Fibroblast of skin of abdomen (primary cell): Measurements from ENCODE around the gene RUBCNL.
"Not testable (repeated sequence)": the region's sequence is repeated elsewhere in the genome, so short reads cannot be mapped to it uniquely, and the experiment has no call there.

Experiments used
- DNase-seq: peaks from one replicate; pipeline ENCODE4 v3.0.0-alpha.2; 2013

RUBCNL gene

GRCh38 chr13:46372938-46373337 lies 14.1 kb downstream of the RUBCNL start:
- DNase-seq, result not testable (repeated sequence)

GRCh38 chr13:46372071-46372470 lies 15.0 kb downstream of the RUBCNL start:
- no peak for DNase-seq

GRCh38 chr13:46369506-46370277 lies 17.4 kb downstream of the RUBCNL start:
- DNase-seq, result peak; percentile 88

- no peak for DNase-seq
Measured at GRCh38 chr13:46367617-46368327, 19.3 kb downstream of the RUBCNL start.

GRCh38 chr13:46361276-46361934 lies 25.6 kb downstream of the RUBCNL start:
- no peak for DNase-seq

GRCh38 chr13:46360604-46361003 lies 26.4 kb downstream of the RUBCNL start:
- DNase-seq, result no peak

GRCh38 chr13:46359714-46360113 lies 27.3 kb downstream of the RUBCNL start:
- DNase-seq, result peak; percentile 75

GRCh38 chr13:46355901-46356590 lies 31.0 kb downstream of the RUBCNL start:
- DNase-seq, result peak; percentile 34

GRCh38 chr13:46355088-46355468 lies 32.0 kb downstream of the RUBCNL start:
- no peak for DNase-seq

GRCh38 chr13:46354156-46355087 lies 32.6 kb downstream of the RUBCNL start:
- peak; percentile 97 for DNase-seq

GRCh38 chr13:46352805-46353204 lies 34.2 kb downstream of the RUBCNL start:
- DNase-seq, result no peak

- DNase-seq, result no peak
Measured at GRCh38 chr13:46350003-46350402, 37.0 kb downstream of the RUBCNL start.

GRCh38 chr13:46348961-46349360 lies 38.1 kb downstream of the RUBCNL start:
- DNase-seq, result no peak

- no peak for DNase-seq
Measured at GRCh38 chr13:46347277-46347676, 39.8 kb downstream of the RUBCNL start.

- DNase-seq, result no peak
Measured at GRCh38 chr13:46345866-46346265, 41.2 kb downstream of the RUBCNL start.

GRCh38 chr13:46345398-46345797 lies 41.7 kb downstream of the RUBCNL start:
- no peak for DNase-seq

- DNase-seq, result no peak
Measured at GRCh38 chr13:46343279-46343994, 43.6 kb downstream of the RUBCNL start.

- no peak for DNase-seq
Measured at GRCh38 chr13:46342538-46342937, 44.5 kb downstream of the RUBCNL start.

- peak; percentile 80 for DNase-seq
Measured at GRCh38 chr13:46341112-46341711, 45.8 kb downstream of the RUBCNL start.

GRCh38 chr13:46340631-46341111 lies 46.4 kb downstream of the RUBCNL start:
- no peak for DNase-seq
